ENCODE results near the gene MSRB1.
"Not testable (repeated sequence)": the region's sequence is repeated elsewhere in the genome, so short reads cannot be mapped to it uniquely, and the experiment has no call there.

MSRB1 gene

DNA sequence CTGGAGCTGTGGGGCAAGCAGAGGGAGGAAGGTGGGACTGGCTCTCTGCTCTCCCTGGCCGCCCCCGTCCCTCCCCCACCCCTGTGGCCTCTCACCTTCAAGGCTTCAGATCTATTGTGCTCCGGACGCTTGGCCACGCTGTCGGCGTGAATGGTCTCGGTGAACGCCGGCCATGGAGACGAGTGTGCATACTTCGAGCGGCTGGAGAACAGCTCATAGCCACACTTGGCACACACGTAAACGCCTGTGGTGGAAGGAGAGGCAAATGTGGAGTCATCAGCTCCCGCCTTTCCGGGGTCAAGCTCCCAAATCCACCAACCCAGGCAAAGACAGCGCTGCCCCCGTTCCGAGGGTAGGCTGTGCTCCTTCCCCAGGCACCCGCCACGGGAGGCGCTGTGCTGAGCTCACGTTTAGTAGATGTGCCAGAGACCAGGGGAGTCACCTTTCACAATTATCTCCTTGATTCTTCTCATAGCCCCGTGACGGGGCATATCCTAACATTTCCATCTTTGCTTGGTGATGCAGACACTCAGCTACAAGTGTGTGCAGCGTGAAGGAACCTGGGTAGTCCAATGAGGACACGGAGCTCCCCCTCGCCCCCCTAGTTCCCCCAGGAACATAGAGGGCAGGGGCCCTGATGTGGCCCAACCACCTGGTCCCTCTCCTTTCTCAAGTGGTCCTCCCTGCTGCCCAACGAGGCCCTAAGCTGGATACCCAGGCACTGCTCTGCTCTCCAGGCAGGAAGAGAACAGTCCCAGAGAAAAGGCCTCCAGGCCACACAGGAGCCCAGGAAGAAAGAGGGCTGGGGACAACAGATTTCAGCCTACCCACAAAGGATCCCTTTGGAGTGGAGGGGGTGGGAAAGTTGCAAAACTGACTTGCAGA, 1.6 kb downstream of the MSRB1 start:
- no peak for DNase-seq (ENCODE audit: low read depth in 4 of 4, low spot score in 1 of 4)

DNA sequence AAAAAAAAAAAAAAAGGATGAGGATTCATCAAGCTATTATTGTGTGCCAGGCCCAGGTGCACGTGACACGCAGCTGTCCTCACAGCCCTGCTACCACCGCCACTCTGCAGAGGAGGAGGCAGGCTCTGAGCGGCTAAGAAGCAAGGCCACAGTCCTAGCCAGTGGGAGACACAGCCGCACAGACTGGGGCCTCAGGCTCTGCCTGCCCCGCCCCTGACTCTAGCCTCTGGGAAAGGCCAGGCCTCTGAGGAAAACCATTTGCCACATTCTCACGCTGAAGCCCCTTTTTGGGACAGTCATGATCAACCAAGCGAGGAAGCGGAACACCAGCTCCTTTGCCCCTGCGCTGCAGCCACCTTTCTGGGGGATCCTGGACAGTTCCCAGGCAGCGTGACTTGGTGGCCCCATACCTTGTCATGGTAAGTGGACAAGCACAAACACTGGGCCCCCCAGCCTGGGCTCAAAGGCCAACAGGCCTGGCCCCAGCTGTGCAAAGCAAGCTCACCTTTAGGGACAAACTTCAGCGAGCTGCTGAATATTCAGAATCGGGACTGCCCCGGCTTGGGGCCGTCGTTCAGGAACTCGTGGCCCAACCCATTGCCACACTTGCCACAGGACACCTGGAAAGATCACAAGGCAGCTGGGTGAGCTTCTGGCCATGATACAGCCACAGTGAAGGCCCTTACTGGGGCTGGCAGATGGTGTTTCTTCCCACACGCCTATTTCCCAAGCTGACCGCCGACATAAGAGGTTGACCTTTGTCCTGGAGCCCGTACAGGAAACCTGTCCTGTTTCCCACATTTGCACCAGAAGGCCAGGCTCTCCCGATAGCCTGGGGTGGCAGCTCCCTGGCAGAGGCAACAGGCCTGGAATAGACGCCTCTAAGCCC, 2.5 kb downstream of the MSRB1 start:
- no peak for DNase-seq (ENCODE audit: low read depth in 4 of 4, low spot score in 1 of 4)

DNA sequence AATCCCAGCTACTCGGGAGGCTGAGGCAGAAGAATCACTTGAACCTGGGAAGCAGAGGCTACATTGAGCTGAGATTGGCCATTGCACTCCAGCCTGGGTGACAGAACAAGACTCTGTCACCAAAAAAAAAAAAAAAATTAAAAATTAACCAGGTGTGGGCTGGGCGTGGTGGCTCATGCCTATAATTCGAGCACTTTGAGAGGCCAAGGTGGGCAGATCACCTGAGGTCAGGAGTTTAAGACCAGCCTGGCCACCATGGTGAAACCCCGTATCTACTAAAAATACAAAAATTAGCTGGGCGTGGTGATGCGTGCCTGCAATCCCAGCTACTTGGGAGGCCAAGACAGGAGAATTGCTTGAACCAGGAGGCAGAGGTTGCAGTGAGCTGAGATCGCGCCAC, 3.2 kb downstream of the MSRB1 start:
- not testable (repeated sequence) for DNase-seq (ENCODE audit: low read depth in 4 of 4, low spot score in 1 of 4)

DNA sequence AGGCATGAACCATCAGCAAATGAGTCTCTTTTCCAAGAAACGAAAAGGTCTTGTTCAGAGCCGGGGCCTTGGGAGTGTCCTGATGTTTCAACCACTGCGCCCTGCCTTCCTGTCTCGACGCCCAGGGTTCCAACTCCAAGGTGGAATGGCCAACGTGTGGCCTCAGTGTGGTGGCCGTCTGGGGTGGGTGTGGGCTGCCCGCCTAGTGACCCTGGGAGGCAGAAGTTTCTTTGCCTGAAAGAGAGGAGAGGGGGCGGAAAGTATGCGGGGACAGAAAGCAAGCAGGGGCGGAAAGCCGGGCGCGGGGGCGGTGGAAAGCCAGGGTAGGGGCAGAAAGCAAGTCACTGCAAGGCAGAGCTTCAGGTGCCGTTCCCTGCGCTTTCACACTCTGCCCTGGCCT, 4.1 kb downstream of the MSRB1 start:
- DNase-seq (ENCODE audit: low read depth in 4 of 4, low spot score in 1 of 4): no peak

DNA sequence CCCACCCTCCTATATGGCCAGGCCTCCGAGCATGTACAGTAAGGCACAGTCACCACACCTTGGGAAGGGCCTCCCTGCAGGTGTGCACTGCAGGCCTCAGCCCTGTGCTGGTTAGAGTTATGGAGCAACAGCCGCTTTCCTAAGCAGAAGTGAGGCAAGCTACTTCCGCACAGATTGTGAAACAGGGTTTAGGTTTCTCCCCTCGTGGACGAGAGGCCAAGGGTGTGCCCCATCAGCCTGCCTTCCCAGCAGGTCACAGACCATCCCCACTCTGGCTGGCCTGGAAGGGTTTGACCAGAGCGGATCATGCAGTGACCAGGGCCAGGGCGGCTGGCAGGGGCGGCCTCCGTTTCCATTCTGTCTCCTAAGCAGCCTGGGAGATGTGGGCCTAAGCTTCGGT, 4.7 kb downstream of the MSRB1 start:
- DNase-seq (ENCODE audit: low read depth in 4 of 4, low spot score in 1 of 4): no peak

DNA sequence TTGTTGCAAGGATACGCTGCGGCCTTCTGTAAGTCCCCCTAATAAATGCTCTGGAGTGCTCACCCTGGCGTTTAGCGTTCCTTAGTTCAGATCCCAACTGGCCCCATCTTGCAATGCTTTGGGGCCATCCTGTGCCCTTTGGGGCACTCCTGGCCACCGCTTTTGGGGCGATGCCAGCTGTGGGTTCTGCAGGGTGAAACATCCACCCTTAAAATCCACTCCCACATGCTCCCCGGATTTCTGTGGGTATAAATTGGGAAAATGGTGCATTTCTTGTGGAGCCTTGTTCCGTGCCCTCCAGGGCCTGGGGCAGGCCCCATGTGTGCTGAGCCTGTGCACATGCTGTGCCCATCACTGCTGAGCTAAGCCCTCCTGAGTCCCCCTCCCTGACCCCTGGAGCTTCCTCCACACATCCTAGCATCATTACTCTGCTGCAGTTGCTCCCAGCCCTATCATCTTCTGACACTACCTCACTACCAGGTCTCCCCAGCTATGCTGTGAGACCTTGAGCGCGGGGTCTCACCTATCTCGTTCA, 6.0 kb downstream of the MSRB1 start:
- DNase-seq (ENCODE audit: low read depth in 4 of 4, low spot score in 1 of 4): no peak

DNA sequence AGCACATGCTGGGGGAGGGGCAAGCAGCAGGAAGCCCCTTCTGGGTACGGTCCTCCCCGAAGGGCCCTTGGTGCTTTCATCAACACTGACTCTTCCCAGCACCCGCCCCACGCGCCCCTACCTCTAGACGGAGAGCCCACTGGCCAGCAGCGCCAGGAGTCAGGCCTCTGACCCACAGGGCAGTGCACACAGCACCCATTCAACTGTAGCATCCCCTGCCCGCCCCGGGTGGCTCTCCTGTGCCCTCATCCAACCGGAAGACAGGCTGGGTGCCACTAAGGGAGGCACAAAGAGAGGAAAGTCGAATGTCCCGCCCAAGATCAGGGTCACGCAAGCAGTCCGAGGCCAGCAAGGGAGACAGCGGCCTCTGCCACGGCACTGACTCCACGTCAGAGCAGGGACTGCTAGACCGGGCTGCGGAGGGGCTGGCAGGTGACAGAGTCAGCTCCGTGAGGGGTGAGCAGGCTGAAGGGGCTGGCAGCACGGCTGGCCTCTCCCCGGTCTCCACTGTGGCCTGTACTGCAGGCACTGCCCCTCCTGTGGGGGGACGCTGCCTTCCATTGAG, 9.8 kb downstream of the MSRB1 start:
- DNase-seq (ENCODE audit: low read depth in 4 of 4, low spot score in 1 of 4): no peak

DNA sequence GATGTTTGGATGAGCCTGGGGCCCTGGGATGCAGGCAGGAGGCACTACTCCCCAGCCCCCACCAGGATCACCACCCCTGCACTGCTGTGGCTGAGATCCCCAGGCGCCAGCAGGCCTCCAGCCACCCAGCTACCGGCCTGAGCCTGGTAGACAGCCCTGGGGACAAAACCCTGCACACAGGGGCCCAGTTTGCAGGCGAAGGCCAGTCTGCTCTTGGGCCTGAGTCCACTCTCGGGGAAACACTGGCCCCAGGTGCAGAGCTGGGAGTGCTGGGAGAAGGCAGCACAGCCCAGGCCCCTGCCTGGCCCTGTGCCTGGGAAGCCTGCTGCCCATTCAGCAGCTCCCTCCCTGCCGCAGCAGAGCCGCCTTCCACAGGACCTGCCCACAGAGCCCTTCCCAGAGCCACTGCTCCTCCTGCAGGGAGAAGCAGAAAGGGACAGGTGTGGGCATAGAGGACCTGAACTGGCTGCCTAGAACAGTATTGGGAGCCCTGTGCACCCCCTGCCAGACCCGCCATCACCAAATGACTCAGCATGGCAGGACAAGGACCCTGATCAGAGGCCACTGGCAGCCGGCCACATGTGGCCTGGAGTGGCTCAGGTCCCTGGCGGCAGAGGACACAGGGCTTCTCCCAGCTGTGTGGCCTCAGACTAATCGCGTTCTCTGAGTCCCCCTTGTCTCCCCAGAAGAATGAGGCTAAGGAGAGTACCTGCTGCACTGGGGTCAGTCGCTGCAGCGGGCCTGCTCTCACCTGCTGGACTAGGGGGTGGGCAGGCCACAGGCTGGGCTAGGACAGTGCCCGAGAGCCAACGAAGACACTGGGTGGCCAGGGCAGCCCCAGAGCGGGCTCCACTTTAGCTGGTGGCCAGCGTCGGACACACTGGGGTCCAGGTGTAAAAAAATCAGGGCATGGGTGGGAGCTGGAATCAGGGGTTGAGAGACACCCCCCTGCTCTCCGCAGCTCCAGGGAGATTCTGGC, 10.7 kb downstream of the MSRB1 start:
- no peak for DNase-seq (ENCODE audit: low read depth in 4 of 4, low spot score in 1 of 4)

DNA sequence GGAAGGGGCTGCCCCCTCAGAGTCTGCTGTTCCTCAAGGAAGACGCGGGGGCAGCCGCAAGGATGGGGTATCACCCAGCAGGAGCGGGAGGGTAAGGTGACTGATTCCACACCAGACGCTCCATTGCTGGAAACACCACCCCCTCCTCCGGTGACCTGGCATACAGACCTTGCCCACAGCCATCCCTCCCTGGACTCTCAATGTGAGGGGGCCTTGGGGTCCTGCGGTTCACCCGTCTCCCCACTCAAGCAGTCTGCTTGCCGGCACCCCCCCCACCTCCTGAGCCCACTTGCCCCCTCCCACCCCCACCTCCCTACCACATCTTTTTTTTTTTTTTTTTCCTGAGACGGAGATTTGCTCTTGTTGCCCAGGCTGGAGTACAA, 12.7 kb downstream of the MSRB1 start:
- no peak for DNase-seq (ENCODE audit: low read depth in 4 of 4, low spot score in 1 of 4)

DNA sequence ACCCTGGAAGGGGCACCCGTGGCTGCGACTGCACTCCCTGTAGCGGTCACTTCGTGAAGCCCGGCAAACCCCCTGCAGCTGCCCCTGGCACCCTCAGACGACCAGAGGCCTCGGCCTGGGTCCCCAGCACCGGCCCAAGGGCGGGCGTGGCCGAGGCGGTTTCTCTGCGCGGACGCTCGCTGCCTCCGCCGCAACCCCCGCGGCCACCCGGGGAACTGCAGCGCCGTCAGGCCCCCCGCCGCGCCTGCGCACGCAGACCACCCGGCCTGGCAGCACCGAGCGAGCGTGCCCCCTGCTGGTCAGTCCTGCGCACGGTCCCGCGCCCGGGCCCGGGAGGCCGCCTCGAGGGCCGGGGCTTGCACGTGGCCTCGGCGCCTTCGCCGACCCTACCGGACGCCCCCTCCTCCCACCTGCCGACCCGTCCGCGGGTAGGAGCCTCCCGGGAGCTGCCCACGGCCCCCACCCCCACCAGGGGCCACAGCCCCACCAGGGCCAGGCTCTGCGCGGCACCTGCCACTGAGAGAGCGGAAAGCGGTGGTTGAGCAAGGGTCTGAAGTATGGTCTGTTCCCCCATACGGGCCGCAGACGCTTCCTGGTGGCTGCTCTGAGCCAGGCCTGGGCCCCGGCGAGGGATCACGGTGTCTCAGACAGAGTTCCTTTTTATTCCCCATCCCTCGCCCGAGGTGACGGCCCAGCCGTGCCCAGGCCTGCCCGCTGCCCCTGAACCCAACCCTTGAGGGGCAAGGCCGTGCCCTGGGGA, 13.2 kb downstream of the MSRB1 start:
- DNase-seq (ENCODE audit: low read depth in 4 of 4, low spot score in 1 of 4): peak; percentile 88 to 97 (median 92)

DNA sequence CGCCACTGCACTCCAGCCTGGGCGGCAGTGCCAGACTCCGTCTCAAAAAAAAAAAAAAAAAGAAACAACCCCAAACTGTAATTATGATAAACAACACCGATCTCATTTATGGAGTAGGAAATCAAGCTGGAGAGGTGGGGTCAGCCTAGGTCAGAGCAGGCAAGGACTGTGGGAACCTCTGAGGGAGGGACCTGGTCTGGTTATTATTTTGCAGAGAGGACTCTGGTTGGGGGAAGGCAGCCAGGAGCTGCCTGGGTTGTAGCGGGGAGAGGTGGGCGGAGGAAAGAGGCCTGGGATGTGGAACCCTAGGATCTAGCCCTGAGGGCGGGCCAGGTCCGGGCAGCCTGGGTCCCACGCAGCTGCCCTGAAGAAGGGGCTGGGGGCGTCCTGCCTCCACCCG, 13.9 kb downstream of the MSRB1 start:
- DNase-seq (ENCODE audit: low read depth in 4 of 4, low spot score in 1 of 4): no peak

DNA sequence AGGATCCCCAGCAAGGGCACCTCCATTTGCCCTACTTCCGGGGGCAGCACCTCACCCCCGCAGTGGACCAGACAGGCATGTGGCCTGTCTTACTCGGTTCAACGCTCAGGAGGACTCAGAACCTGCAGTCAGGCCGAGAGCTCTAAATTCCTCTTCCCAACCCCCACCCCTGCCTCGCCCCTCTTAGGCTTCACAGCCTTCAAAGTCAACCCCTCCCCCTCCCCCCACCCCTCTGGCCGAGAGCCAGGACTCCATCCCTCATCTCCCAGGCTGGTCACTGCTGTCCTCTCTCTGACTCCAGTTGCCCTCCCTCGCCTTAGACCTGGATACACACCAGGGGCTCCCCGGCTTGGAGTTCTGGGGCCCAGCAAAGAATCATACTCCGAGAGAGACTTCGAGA, 16.7 kb downstream of the MSRB1 start:
- no peak for DNase-seq (ENCODE audit: low read depth in 4 of 4, low spot score in 1 of 4)

DNA sequence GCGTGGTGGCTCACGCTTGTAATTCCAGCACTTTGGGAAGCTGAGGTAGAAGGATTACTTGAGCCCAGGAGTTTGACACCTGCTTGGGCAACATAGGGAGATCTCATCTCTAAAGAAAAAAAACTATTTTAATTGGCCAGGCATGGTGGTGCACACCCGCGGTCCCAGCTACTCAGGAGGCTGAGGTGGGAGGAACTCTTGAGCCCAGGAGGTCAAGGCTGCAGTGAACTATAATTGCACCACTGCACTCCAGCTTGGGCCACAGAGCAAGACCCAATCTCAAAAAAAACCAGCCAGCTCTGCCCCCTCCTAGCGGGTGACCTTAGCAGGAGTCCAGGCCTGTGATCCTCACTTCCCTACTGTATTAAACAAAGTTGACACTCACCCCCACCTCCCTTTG, 18.9 kb downstream of the MSRB1 start:
- DNase-seq (ENCODE audit: low read depth in 4 of 4, low spot score in 1 of 4): no peak

DNA sequence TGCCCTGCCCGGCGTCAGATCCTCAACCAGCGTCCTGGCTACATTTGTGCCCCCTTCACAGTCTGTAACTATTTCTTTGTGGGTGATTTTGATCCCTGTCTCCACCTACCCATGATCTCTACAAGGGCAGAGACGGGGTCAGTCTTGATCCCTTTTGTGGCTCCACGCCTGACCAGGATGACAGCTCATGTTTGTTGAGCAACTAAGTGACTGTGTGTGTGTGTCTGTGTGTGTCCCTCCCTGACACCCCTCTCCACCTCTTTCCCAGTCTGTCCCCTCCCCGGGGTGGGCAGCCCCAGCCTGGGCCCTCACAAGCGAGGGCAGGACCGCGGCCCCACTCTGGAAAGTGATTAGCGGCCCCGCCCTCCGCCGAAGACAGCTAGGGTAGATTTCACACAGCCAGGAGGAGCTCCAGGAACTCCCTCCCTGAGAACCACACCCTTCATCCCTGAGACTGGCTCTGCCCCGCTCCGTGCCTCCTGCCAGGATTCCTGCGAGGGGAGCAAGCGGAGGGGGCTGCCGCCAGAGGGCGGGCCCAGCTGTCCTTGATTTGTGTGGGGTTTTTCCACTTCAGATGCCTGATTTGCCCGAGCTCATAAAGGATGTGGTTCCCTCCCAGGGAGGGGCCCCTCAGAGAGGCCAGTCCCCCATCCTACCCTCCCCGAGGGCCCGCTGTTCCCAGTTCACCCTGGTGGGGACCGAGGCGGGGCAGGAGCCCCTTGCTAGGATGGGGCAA, 19.5 kb downstream of the MSRB1 start:
- DNase-seq (ENCODE audit: low read depth in 4 of 4, low spot score in 1 of 4): no peak

DNA sequence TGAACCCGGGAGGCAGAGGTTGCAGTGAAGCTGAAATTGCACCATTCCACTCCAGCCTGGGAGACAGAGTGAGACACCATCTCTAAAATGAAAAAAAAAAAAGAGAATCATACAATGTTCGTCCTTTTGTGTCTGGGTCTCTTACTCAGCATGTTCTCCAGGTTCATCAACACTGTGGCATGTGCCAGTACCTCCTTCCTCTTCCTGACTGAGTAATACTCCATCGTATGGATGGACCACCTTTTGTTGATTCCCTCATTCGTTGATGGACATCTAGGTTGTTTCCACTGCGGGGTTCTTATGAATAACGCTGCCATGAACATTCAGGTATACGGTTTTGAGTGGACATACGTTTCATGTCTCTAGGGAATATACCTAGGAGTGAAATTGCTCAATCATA, 20.6 kb downstream of the MSRB1 start:
- no peak for DNase-seq (ENCODE audit: low read depth in 4 of 4, low spot score in 1 of 4)

DNA sequence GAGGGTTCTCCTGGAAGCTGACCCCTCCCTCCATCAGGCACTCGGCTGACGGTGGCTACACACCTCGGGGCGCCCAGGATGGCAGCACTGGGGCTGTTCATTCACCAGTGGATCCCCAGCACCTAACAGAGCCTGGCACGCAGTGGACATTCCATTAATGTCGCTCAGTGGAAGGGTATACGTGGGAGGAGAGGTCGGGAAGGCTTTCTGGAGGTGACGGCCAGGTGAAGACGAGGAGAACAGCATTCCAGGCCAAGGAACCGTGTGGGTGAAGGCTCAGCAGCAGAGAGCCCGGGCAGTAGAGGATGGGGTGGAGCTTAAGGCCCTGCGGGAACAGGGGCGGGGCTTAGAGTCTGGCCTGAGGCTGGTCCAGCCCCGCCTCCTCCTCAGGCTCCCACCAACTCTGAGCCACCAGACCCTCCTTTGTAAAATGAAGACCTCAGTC, 22.2 kb downstream of the MSRB1 start:
- DNase-seq (ENCODE audit: low read depth in 4 of 4, low spot score in 1 of 4): no peak

DNA sequence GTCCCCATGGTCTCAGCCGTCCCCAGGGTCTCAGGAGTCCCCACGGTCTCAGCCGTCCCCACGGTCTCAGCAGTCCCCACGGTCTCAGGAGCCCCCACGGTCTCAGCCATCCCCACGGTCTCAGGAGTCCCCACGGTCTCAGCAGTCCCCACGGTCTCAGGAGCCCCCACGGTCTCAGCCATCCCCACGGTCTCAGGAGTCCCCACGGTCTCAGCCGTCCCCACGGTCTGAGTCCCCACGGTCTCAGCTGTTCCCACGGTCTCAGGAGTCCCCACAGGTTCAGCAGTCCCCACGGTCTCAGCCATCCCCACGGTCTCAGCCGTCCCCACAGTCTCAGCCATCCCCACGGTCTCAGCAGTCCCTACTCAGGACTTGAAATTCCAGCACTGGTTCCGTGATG, 22.9 kb downstream of the MSRB1 start:
- not testable (repeated sequence) for DNase-seq (ENCODE audit: low read depth in 4 of 4, low spot score in 1 of 4)

DNA sequence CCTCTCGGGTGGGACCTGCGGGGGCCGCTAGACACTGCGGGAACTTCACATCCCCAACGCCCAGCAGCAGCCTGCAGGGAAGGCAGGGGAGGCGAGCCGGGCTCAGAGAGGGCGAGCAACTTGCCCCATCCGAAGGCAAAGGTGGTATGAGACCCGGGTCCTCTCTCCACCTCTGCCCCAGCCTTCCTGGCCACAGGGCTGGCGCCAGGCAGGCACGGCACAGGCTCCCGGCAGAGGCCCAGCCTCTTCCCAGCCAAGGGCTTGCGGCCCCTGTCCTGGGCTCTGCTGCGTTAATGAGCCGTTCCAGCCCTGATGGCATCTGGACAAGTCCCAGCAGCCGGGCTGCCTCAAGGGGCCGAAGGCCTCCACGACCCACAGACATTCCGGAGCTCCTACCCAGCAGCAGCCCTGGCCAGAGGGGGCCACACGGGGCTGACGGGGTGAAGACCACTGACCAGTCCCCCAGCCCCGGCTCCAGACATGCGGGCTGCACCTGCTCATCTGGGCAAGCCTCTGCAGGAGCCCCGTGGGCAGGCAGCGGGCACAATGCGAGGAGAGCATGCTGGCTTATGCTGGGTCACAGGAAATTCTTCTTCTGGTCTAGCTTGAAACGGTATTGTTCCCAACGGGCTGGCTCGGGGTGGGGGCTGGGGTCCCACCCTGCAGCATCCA, 23.5 kb downstream of the MSRB1 start:
- DNase-seq (ENCODE audit: low read depth in 4 of 4, low spot score in 1 of 4): no peak
